ENCODE data around the gene GPR162.
A peak's percentile ranks its signal among the peaks of the same experiment; 100 is the strongest.

The GPR162 gene

GRCh38 chr12:6822426-6823135, 960 bp downstream of the GPR162 start:
- no peak for DNase-seq (ENCODE audit: low read depth in 2 of 3, low spot score in 1 of 3)

- no peak for DNase-seq (ENCODE audit: low read depth in 2 of 3, low spot score in 1 of 3)
Observed at GRCh38 chr12:6823182-6824084, 1.8 kb downstream of the GPR162 start.

GRCh38 chr12:6824085-6824775, 2.6 kb downstream of the GPR162 start:
- DNase-seq (ENCODE audit: low read depth in 2 of 3, low spot score in 1 of 3): no peak

GRCh38 chr12:6824901-6825381, 3.3 kb downstream of the GPR162 start:
- DNase-seq (ENCODE audit: low read depth in 2 of 3, low spot score in 1 of 3): no peak

GRCh38 chr12:6825398-6826124, 3.9 kb downstream of the GPR162 start:
- peak; percentile 74 to 92 (median 79) for DNase-seq (ENCODE audit: low read depth in 2 of 3, low spot score in 1 of 3)

- DNase-seq (ENCODE audit: low read depth in 2 of 3, low spot score in 1 of 3): no peak
Observed at GRCh38 chr12:6826125-6826733, 4.6 kb downstream of the GPR162 start.

GRCh38 chr12:6826734-6827436, 5.3 kb downstream of the GPR162 start:
- DNase-seq (ENCODE audit: low read depth in 2 of 3, low spot score in 1 of 3): no peak

GRCh38 chr12:6827437-6827911, 5.9 kb downstream of the GPR162 start:
- DNase-seq (ENCODE audit: low read depth in 2 of 3, low spot score in 1 of 3): peak in 2 of 3 donors; percentile 51 to 63

GRCh38 chr12:6827982-6828780, 6.6 kb downstream of the GPR162 start, which contains the start of gene P3H3:
P3H3 (plus strand) TSS chr12:6828407; CDS start chr12:6828441, 34 bp downstream.
- no peak for DNase-seq (ENCODE audit: low read depth in 2 of 3, low spot score in 1 of 3)

GRCh38 chr12:6828781-6829535, 7.3 kb downstream of the GPR162 start:
- DNase-seq (ENCODE audit: low read depth in 2 of 3, low spot score in 1 of 3): no peak

- no peak for DNase-seq (ENCODE audit: low read depth in 2 of 3, low spot score in 1 of 3)
Observed at GRCh38 chr12:6829536-6830220, 8.1 kb downstream of the GPR162 start.

GRCh38 chr12:6830286-6830890, 8.8 kb downstream of the GPR162 start:
- no peak for DNase-seq (ENCODE audit: low read depth in 2 of 3, low spot score in 1 of 3)

- DNase-seq (ENCODE audit: low read depth in 2 of 3, low spot score in 1 of 3): no peak
Observed at GRCh38 chr12:6830999-6831398, 9.4 kb downstream of the GPR162 start.

GRCh38 chr12:6831450-6831995, 9.9 kb downstream of the GPR162 start:
- DNase-seq (ENCODE audit: low read depth in 2 of 3, low spot score in 1 of 3): no peak

GRCh38 chr12:6832125-6832524, 10.5 kb downstream of the GPR162 start:
- no peak for DNase-seq (ENCODE audit: low read depth in 2 of 3, low spot score in 1 of 3)

GRCh38 chr12:6833189-6833890, 11.7 kb downstream of the GPR162 start:
- DNase-seq (ENCODE audit: low read depth in 2 of 3, low spot score in 1 of 3): no peak
